HG03280 (cell line): ENCODE results near the gene APOL4.
"Not testable (repeated sequence)": the region's sequence is repeated elsewhere in the genome, so short reads cannot be mapped to it uniquely, and the experiment has no call there.

Experiments
- ATAC-seq: cut with Tn5 transposase; IDR thresholded peaks from one replicate; pipeline ENCODE4 v1.9.1; 2021; ENCODE audit warnings: mild to moderate bottlenecking, moderate library complexity; ENCODE audit not compliant: unreplicated experiment

The APOL4 gene, protein sequence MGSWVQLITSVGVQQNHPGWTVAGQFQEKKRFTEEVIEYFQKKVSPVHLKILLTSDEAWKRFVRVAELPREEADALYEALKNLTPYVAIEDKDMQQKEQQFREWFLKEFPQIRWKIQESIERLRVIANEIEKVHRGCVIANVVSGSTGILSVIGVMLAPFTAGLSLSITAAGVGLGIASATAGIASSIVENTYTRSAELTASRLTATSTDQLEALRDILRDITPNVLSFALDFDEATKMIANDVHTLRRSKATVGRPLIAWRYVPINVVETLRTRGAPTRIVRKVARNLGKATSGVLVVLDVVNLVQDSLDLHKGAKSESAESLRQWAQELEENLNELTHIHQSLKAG

GRCh38 chr22:36201630-36202319, at the start of gene APOL4:
Gene APOL4 (minus strand): TSS chr22:36201809. CDS start chr22:36201734, 75 bp downstream.
- no peak for ATAC-seq

DNA sequence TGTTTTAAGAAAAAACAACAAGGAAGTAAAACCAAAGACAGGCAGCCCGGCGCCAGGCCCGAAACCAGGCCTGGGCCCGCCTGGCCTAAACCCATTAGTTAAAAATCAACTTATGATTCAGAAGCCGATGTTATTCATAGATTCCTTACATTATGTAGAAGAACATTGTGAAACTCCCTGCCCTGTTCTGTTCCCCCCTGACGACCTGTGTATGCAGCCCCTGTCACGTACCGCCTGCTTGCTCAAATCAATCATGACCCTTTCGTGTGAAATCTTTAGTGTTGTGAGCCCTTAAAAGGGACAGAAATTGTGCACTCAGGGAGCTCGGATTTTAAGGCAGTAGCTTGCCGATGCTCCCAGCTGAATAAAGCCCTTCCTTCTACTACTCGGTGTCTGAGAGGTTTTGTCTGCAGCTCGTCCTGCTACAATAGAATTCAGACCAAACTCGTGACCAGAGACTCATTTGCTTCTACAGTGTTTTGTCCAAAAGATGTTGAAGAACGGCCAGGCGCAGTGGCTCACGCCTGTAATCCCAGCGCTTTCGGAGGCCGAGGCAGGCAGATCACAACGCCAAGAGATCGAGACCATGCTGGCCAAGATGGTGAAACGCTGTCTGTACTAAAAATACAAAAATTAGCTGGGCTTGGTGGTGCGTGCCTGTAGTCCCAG, 48.8 kb upstream of the APOL4 start:
- not testable (repeated sequence) for ATAC-seq

DNA sequence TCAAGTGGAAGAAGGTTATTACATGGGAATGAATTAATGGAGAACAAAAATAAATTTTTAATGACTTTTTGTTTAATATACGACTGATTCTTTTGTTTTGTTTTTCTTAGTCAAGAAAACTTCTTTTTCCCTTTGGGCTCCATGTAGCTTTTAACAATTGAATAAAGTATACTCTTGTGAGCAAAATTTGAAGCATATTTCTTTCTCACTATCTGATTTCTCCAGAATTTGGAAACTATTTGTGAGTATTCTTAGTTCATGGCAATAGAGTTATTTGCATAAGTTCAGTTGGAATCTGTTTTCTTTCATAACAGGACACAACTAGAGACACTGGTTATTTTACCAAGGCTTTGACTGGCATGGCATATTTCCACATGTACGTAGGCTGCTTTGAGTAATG, 47.6 kb upstream of the APOL4 start:
- no peak for ATAC-seq

- no peak for ATAC-seq
These were observed 46.3 kb upstream of the APOL4 start for GRCh38 chr22:36247955-36248354.

GRCh38 chr22:36246718-36247117, 45.1 kb upstream of the APOL4 start:
- no peak for ATAC-seq

- ATAC-seq, result no peak
These were observed 44.3 kb upstream of the APOL4 start for GRCh38 chr22:36245805-36246356.

- no peak for ATAC-seq
These were observed 43.1 kb upstream of the APOL4 start for GRCh38 chr22:36244522-36245391.

DNA sequence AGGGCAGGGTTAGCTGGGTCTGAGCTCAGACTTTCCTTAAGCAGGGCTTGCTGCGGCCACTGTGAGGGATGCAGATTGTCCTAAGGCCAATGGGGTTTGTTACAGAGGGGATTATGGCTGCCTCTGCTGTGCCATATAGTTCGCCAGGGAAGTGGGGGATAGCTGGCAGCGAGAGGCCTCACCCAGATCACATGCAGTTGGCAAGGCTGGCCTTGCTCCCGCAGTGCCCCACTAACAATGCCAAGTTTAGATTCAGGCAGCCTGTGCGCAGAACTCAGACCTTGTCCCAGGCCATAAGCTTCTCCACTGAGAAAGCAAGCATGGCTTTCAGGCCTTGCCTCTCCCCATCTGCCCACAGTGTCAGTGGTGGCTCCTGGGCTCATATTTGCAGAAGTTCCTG, 42.4 kb upstream of the APOL4 start:
- no peak for ATAC-seq

GRCh38 chr22:36239401-36240171, 38.0 kb upstream of the APOL4 start, which contains the start of gene APOL2:
Gene APOL2 (minus strand): TSS chr22:36239527. CDS start chr22:36233162, 6,365 bp downstream.
- ATAC-seq, result peak; percentile 91

DNA sequence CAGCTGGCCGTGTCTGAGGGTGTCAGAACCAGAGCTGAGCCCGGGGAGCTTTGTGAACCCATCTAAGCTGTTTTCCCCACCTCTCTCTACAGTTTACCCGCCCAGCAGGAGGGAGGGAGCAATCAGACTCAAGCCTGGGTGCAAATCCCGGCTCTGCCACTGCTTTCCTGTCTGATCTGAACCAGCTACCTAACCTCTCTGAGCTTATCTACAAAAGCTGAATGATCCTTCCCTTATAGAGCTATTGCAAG, 37.5 kb upstream of the APOL4 start:
- peak; percentile 12 for ATAC-seq

DNA sequence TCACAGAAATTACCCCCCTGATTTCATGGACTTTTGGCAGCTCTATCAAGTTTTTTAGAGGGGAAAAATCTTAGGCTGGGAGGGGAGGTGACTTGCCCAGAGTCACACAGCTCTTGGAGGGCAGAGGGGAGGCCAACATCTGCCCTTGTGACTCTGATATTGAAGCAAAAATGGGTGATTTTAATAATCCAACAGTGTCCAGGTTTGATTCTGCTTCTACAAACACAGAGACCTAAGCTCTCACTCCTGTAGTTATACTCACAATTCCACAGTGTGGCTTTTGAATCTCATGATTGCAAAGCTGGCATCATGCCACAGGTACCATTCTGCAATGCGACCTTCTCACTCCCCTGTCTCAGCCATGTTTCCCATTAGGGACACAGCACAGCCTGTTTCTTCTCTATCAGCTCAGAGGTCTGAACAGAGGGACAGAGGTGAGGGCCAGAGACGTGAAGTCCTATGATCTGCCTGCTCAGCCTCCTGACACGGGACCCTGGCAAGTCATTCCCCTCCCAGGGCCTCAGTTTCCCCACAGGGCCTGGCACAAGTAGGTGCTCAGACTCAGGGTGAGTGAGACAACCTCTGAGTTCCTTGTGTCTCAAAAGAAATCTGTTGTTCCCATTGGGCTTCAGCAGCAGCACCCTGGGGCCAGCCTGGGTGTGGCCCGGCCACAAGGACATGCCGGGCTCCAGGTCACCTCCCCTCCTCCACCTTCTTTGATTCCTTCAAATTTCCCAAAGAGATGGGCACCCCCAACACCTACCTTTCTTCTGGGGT, 37.0 kb upstream of the APOL4 start:
- ATAC-seq, result no peak

- no peak for ATAC-seq
These were observed 36.1 kb upstream of the APOL4 start for GRCh38 chr22:36237462-36238372.

DNA sequence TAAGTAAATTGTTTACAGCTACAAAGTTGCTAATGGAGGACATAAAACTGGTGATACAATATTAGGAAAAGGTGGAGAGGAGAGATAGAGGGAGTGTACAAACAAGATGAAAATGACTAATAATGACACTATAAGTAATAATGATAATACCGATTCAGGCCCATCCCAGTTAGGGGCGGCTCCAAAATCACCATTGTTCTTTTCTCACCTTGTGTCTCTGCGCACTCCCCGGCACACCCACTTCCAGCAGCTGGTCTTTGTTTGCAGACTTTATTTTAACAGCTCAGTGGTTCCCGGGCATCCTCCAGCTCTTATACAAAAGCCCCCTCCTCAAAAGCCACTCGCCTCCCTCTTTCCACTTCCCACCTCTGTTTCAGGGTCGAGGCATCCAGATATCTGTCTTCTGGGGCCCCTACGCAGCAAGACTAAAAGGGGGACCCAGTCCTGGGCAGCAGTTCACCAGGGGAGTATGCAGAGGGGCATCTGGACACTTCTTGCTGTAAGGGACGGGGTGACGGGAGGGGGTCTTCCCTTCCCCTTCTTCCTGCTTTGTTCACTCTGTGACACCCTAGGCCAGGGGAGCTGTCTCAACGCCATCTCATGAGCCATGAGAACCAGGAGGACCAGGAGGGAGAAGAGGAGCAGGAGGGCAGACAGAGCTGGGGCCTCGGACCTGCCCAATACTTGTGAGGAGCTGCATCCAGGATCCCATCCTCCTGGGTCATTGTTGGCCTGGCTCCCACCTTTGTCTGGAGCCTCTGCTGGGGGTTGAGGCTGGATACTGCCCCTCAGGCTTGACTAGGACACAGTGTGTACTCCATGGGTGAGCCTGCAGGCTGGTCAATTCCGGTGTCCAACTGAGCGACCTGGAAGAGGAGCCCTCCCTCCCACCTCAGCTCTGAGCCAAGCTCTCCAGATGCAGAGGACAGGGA, 35.0 kb upstream of the APOL4 start:
- ATAC-seq, result no peak

GRCh38 chr22:36235585-36235984, 34.0 kb upstream of the APOL4 start:
- ATAC-seq, result no peak

- no peak for ATAC-seq
These were observed 33.3 kb upstream of the APOL4 start for GRCh38 chr22:36234919-36235318.

GRCh38 chr22:36234213-36234612, 32.6 kb upstream of the APOL4 start:
- no peak for ATAC-seq

GRCh38 chr22:36233796-36234195, 32.2 kb upstream of the APOL4 start:
- no peak for ATAC-seq
